Fibroblast of lung (primary cell): ENCODE results near the gene KCNE3.

Source experiments
- CTCF ChIP-seq, 2 donors: IDR thresholded peaks in 1 of 2; conservative IDR thresholded peaks in 1 of 2; 1 replicate in 1 of 2; 2 replicates in 1 of 2; pipeline ENCODE4 v1.5.1; 2011 to 2012; ENCODE audit warnings: low read length in 2 of 2, control low read depth in 1 of 2, inconsistent platforms in 1 of 2, low read depth in 1 of 2, mild to moderate bottlenecking in 1 of 2
- EZH2 ChIP-seq: IDR thresholded peaks from 2 replicates; pipeline ENCODE4 v1.5.1; 2012; ENCODE audit warnings: low read length, control low read depth, mild to moderate bottlenecking; ENCODE audit errors: missing control alignments

- TF ChIP-seq CTCF (conservative IDR thresholded peaks at IDR 0.05 in 1 of 2, IDR thresholded peaks at IDR 0.05 in 1 of 2; ENCODE audit: low read depth in 1 of 2, low read length in 2 of 2) (no peak), EZH2 (no peak)
Measured at GRCh38 chr11:74450318-74450717, 17.0 kb downstream of the KCNE3 start.
